Uterus (tissue), 4 donors: ENCODE measurements around the gene RNF14. TPM values are rescaled to one million over a fixed set of nuclear protein-coding genes. Genes with fewer than 3 reads are reported as not detected.

Source experiments
- DNase-seq, 2 donors: peaks; one replicate each; pipeline ENCODE4 v3.0.0-alpha.2; 2019 to 2020
- H3K27ac ChIP-seq, 2 donors: fragments of 200-600 bp; sonication (generic); 1 replicate in 1 of 2; 2 replicates in 1 of 2; pipeline ENCODE4 v1.5.1; 2016 to 2018
- H3K27me3 ChIP-seq, 2 donors: fragments of 200-600 bp; sonication (generic); one replicate each; pipeline ENCODE4 v1.5.1; 2018 to 2019; ENCODE audit warnings: control low read depth in 1 of 2
- H3K36me3 ChIP-seq, 2 donors: fragments of 200-600 bp; sonication (generic); one replicate each; pipeline ENCODE4 v1.5.1; 2019; ENCODE audit warnings: control low read depth in 1 of 2
- H3K4me1 ChIP-seq, 2 donors: fragments of 200-600 bp; sonication (generic); one replicate each; pipeline ENCODE4 v1.5.1; 2018 to 2019; ENCODE audit warnings: control low read depth in 1 of 2
- H3K4me3 ChIP-seq, 2 donors: fragments of 200-600 bp; sonication (generic); 1 replicate in 1 of 2; 2 replicates in 1 of 2; pipeline ENCODE4 v1.5.1; 2018 to 2019; ENCODE audit warnings: mild to moderate bottlenecking in 1 of 2
- H3K9me3 ChIP-seq, 2 donors: fragments of 200-600 bp; sonication (generic); one replicate each; pipeline ENCODE4 v1.5.1; 2019; ENCODE audit warnings: control low read depth in 1 of 2
- CTCF ChIP-seq, 4 experiments: fragments of 200-600 bp in 2 of 4; fragments of 450-650 bp in 2 of 4; sonication (generic) in 2 of 4; IDR thresholded peaks; one replicate each; pipeline ENCODE4 v1.5.1; 2016 to 2019; ENCODE audit warnings: antibody characterized with exemption in 4 of 4, mild to moderate bottlenecking in 2 of 4, moderate library complexity in 1 of 4
- POLR2A ChIP-seq, 2 donors: fragments of 450-650 bp; IDR thresholded peaks; one replicate each; pipeline ENCODE4 v1.6.1; 2016; ENCODE audit warnings: antibody characterized with exemption in 2 of 2, mild to moderate bottlenecking in 1 of 2, moderate library complexity in 1 of 2
- intact Hi-C: fragments of 100-400 bp; cut with DNase I; formaldehyde crosslinking; loops from one replicate; pipeline ENCODE4 v1.15.1; 2023; ENCODE audit warnings: low total_unique reads
- total RNA-seq, 4 donors: library from RNA; depleted of rRNA in 3 of 4; stranded (reverse); fragments of >200 nt in 3 of 4; gene quantifications; one replicate each; pipeline versions ENCODE4 v1.1.0 to v1.2.4, GENCODE V29; 2014 to 2023
- donor health status: DM: yes; HTN: yes; CAD: no.

The RNF14 gene
- total RNA-seq, 4 donors from 2014 or later = 20.3 to 70.2 (median 46.7) TPM

- DNase-seq = no peak
- TF ChIP-seq CTCF (IDR thresholded peaks at IDR 0.05) (no peak), POLR2A (IDR thresholded peaks at IDR 0.05) (no peak)
- Histone ChIP-seq H3K4me3 (no peak overlapping the region), H3K4me1 (no peaks in the 10 kb centered on the region), H3K27me3 (no peaks in the 10 kb centered on the region), H3K9me3 (no peaks in the 10 kb centered on the region), H3K27ac (no peak overlapping the region), H3K36me3 (no peaks in the 10 kb centered on the region)
- intact Hi-C loops = loop anchor here (5.0 to 10.0 kb wide), 2 partner anchors 83 to 265 kb away; partner anchors contain the start of gene PCDH1
These were observed 11.4 kb upstream of the RNF14 start for GRCh38 chr5:141957367-141957996.

GRCh38 chr5:141958113-141958512, 10.8 kb upstream of the RNF14 start, which contains the start of gene PCDH12:
PCDH12 (minus strand) TSS chr5:141958202; CDS start chr5:141957851, 351 bp downstream.
- no peak within 1 kb of the TSS for H3K4me3 ChIP-seq
- no peaks in the 10 kb centered on the region for H3K36me3 ChIP-seq
- no peak for TF ChIP-seq POLR2A (IDR thresholded peaks at IDR 0.05)
- TF ChIP-seq CTCF (IDR thresholded peaks at IDR 0.05) = no peak
- peak in 1 of 2 donors; percentile 49 for DNase-seq
- intact Hi-C loops = loop anchor here (5.0 to 10.0 kb wide), 2 partner anchors 83 to 266 kb away; partner anchors contain the start of gene PCDH1
- H3K27ac ChIP-seq = peak within 1 kb of the TSS in 1 of 2 donors; percentile 43
- H3K4me1 ChIP-seq = no peaks in the 10 kb centered on the region
- H3K9me3 ChIP-seq = no peaks in the 10 kb centered on the region
- H3K27me3 ChIP-seq = no peaks in the 10 kb centered on the region

GRCh38 chr5:141958546-141959172, 10.2 kb upstream of the RNF14 start:
- Histone ChIP-seq H3K4me3 (no peak overlapping the region), H3K4me1 (no peaks in the 10 kb centered on the region), H3K9me3 (no peaks in the 10 kb centered on the region), H3K27me3 (no peaks in the 10 kb centered on the region), H3K27ac (peak overlapping the region in 1 of 2 donors; percentile 43), H3K36me3 (no peaks in the 10 kb centered on the region)
- DNase-seq = no peak
- intact Hi-C loops = loop anchor here (5.0 to 10.0 kb wide), 2 partner anchors 84 to 266 kb away; partner anchors contain the start of gene PCDH1
- TF ChIP-seq POLR2A (IDR thresholded peaks at IDR 0.05) (no peak), CTCF (IDR thresholded peaks at IDR 0.05) (no peak)

GRCh38 chr5:141960018-141960417, 8.9 kb upstream of the RNF14 start:
- no peaks in the 10 kb centered on the region for H3K4me1 ChIP-seq
- no peaks in the 10 kb centered on the region for H3K9me3 ChIP-seq
- no peak for TF ChIP-seq POLR2A (IDR thresholded peaks at IDR 0.05)
- TF ChIP-seq CTCF (IDR thresholded peaks at IDR 0.05) = no peak
- intact Hi-C loops = no loop called here
- no peaks in the 10 kb centered on the region for H3K27me3 ChIP-seq
- no peak for DNase-seq
- no peak overlapping the region for H3K4me3 ChIP-seq
- no peaks in the 10 kb centered on the region for H3K36me3 ChIP-seq
- H3K27ac ChIP-seq = no peak overlapping the region
